ENCODE data around the gene CDNF. TPM values are rescaled to one million over a fixed set of nuclear protein-coding genes. Genes with fewer than 3 reads are reported as not detected.
"Not testable (repeated sequence)": the region's sequence is repeated elsewhere in the genome, so short reads cannot be mapped to it uniquely, and the experiment has no call there.

CDNF gene
- total RNA-seq, 1 donor from 2014 or later, result 0.61 TPM

GRCh38 chr10:14878266-14879123, 40.7 kb upstream of the CDNF start, which contains the start of gene SUV39H2:
TSS of gene SUV39H2 (plus strand) at chr10:14878866. CDS start at chr10:14878889, 23 bp downstream.
- no peaks in the 10 kb centered on the region for H3K9me3 ChIP-seq
- peak within 1 kb of the TSS; percentile 93 for H3K4me3 ChIP-seq
- no peaks in the 10 kb centered on the region for H3K36me3 ChIP-seq
- intact Hi-C loops (cut with DNase I), result no loop called here
- peaks cover 14% of the 10 kb centered on the region for H3K4me1 ChIP-seq
- peak within 1 kb of the TSS; percentile 94 for H3K27ac ChIP-seq
- DNase-seq, result peak; percentile 98
- H3K27me3 ChIP-seq, result no peaks in the 10 kb centered on the region
- peak; percentile 97 for ATAC-seq
- TF ChIP-seq, protein P1, sequence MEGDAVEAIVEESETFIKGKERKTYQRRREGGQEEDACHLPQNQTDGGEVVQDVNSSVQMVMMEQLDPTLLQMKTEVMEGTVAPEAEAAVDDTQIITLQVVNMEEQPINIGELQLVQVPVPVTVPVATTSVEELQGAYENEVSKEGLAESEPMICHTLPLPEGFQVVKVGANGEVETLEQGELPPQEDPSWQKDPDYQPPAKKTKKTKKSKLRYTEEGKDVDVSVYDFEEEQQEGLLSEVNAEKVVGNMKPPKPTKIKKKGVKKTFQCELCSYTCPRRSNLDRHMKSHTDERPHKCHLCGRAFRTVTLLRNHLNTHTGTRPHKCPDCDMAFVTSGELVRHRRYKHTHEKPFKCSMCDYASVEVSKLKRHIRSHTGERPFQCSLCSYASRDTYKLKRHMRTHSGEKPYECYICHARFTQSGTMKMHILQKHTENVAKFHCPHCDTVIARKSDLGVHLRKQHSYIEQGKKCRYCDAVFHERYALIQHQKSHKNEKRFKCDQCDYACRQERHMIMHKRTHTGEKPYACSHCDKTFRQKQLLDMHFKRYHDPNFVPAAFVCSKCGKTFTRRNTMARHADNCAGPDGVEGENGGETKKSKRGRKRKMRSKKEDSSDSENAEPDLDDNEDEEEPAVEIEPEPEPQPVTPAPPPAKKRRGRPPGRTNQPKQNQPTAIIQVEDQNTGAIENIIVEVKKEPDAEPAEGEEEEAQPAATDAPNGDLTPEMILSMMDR (IDR thresholded peaks at IDR 0.05), result no peak

DNA sequence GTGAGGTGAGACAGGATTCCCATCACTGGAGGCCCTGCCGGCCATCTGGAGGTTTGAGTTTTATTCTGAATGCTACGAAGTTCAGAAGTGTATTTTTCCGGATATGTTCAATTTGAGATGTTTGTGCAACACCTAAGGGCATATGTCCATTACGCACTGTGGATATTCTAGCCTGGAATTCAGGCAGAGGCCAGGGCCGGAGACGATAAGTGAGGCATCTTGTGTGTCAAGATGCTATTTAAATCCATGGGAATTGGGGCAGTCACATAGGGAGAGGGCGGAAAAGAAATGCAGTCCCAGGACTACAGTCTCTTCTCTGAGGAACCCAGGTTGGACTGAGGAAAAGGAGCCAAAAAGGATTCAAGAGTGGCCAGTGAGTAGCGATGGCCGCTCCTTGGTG, 38.9 kb upstream of the CDNF start:
- Histone ChIP-seq H3K4me1 (peaks cover 14% of the 10 kb centered on the region), H3K27me3 (no peaks in the 10 kb centered on the region), H3K9me3 (no peaks in the 10 kb centered on the region), H3K27ac (no peak overlapping the region), H3K36me3 (no peaks in the 10 kb centered on the region), H3K4me3 (no peak overlapping the region)
- no peak for DNase-seq
- no peak for ATAC-seq
- TF ChIP-seq, protein P1 (IDR thresholded peaks at IDR 0.05), result no peak
- intact Hi-C loops (cut with DNase I), result no loop called here

- Histone ChIP-seq H3K27me3 (no peaks in the 10 kb centered on the region), H3K36me3 (no peaks in the 10 kb centered on the region), H3K4me3 (no peak overlapping the region), H3K9me3 (no peaks in the 10 kb centered on the region), H3K4me1 (peaks cover 14% of the 10 kb centered on the region), H3K27ac (no peak overlapping the region)
- TF ChIP-seq, protein P1 (IDR thresholded peaks at IDR 0.05), result no peak
- intact Hi-C loops (cut with DNase I), result no loop called here
- ATAC-seq, result no peak
- no peak for DNase-seq
Measured at GRCh38 chr10:14875941-14876340, 38.1 kb upstream of the CDNF start.

GRCh38 chr10:14873090-14873760, 35.4 kb upstream of the CDNF start:
- Histone ChIP-seq H3K4me1 (peaks cover 8% of the 10 kb centered on the region), H3K27me3 (no peaks in the 10 kb centered on the region), H3K4me3 (no peak overlapping the region), H3K36me3 (peaks cover 22% of the 10 kb centered on the region), H3K27ac (no peak overlapping the region), H3K9me3 (no peaks in the 10 kb centered on the region)
- no peak for ATAC-seq
- intact Hi-C loops (cut with DNase I), result no loop called here
- no peak for DNase-seq
- TF ChIP-seq, protein P1 (IDR thresholded peaks at IDR 0.05), result no peak

DNA sequence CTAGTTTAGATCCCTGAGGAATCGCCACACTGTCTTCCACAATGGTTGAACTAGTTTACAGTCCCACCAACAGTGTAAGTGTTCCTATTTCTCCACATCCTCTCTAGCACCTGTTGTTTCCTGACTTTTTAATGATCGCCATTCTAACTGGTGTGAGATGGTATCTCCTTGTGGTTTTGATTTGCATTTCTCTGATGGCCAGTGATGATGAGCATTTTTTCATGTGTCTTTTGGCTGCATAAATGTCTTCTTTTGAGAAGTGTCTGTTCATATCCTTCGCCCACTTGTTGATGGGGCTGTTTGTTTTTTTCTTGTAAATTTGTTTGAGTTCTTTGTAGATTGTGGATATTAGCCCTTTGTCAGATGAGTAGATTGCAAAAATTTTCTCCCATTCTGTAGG, 27.0 kb upstream of the CDNF start:
- DNase-seq; H3K4me1 ChIP-seq; H3K27me3 ChIP-seq; H3K4me3 ChIP-seq; ATAC-seq; intact Hi-C loops (cut with DNase I); H3K27ac ChIP-seq; H3K9me3 ChIP-seq: not testable (repeated sequence)
- peaks cover 35% of the 10 kb centered on the region for H3K36me3 ChIP-seq

GRCh38 chr10:14864466-14864865, 26.6 kb upstream of the CDNF start:
- H3K4me3 ChIP-seq; H3K9me3 ChIP-seq; H3K27ac ChIP-seq; H3K27me3 ChIP-seq; DNase-seq; intact Hi-C loops (cut with DNase I); H3K4me1 ChIP-seq; ATAC-seq: not testable (repeated sequence)
- H3K36me3 ChIP-seq, result peaks cover 31% of the 10 kb centered on the region
